ENCODE data around the gene GLS.

GLS gene

DNA sequence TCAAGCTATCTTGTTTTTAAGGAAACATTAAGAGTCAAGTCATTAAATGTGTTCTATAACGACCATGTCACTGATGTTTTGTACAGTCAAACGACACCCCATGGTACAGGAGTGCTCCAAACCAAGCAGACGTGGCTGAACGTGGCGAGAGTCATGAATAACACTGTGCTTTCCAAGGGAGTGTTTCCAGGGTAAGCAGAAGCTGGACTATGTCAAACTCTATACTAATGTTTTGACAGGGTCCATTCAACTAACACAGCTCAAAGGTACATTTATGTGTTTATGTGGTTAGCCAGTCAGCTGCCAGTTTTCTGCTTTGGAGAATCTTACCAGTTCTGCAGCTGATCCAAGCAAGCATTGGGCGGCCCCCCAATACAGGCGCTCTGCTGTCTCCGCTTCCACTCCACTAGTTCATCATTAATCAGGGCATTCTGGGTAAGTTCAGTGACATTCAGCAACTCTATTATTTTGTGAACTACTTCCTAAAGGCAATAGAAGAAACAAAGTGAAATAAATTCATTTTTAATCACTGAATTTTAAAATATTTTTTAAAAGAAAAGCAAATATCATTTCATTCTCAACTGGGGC is 117.0 kb downstream of the GLS start:
- DNase-seq: no peak

DNA sequence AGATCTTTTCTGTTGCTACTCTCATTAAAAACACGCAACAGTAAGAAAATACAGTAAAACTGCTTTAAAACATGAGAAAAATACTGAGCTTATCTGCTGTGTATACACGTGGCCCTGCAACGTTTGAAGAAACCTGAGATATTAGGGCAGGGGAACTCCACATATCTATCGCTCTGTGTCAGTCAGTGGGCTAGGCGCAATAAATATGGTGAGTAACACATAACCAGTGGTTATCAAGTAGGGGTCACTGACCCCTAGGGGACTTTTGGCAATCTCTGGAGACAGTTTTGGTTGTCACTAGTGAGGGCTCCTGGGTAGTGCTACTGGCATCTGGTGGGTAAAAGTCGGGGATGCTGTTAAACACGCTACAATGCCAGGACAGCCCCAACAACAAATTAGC is 118.4 kb downstream of the GLS start:
- DNase-seq: no peak

DNA sequence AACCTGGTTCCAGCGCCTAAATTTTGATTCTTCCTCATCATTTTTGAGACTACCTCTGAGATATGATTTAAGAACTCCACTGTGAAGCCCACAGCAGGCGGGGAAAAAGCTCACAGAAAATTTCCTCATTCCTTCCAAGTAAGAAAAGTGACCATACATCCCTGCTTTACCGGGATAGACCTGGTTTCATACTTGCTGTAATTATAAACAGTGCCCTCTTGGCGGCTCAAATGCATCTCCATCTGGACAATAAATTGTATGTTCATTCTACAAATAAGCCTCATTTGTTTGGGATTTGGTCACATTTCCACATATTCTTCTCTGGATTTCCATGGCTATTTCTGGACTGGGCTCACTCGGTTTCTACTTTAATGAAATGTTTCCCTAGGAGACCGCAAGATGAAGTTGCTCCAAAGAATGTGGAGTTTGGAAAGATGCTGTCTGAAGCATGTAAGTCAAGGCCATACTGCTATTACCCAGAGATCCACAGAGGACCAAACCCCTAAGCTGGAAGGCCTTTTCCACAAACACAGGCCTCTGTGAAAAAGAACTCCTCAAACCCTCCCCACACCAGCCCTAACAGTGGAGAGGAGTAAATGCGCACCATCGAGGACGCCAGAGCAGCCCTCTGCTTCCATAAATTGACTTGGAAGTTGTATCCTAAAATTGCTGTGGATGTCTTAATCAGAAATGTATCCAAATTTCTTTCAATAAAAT is 119.5 kb downstream of the GLS start:
- no peak for DNase-seq

DNA sequence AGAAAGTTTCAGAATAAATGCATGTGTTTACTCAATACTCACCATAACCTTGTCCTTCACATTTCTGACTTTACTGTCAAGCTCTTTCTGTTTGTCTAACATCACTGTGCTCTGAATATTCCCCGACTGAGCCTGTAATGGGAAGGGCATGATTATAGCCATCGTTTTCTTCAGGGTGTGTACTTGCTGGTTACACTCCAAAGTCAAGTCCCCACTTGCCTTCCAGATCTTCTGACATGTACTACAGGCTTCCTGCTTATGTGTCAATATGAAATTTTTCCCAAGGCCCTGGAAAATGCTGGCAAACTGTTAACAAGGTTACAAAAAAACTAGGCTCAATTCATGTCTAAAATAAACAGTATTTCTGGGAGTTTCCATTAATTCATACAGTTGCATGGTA is 120.4 kb downstream of the GLS start:
- no peak for DNase-seq

DNA sequence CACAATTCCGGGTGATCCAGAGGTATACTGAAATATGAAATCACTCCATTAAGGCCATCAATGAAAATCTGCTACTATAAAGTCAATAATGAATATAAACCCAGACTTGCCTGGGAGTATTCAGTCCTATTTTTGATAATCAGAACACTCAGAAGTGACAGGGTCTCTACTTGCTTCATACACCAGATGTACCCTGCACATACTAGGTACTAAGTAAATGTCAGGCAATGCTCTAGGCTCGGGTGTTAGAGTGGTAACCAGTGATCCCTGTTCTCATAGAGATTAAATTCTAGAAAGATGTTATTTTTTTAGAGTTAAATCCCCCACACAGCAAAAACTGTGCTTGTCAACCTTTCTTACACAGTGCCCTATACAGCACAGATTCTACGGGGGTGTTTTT is 121.0 kb downstream of the GLS start:
- DNase-seq: no peak

DNA sequence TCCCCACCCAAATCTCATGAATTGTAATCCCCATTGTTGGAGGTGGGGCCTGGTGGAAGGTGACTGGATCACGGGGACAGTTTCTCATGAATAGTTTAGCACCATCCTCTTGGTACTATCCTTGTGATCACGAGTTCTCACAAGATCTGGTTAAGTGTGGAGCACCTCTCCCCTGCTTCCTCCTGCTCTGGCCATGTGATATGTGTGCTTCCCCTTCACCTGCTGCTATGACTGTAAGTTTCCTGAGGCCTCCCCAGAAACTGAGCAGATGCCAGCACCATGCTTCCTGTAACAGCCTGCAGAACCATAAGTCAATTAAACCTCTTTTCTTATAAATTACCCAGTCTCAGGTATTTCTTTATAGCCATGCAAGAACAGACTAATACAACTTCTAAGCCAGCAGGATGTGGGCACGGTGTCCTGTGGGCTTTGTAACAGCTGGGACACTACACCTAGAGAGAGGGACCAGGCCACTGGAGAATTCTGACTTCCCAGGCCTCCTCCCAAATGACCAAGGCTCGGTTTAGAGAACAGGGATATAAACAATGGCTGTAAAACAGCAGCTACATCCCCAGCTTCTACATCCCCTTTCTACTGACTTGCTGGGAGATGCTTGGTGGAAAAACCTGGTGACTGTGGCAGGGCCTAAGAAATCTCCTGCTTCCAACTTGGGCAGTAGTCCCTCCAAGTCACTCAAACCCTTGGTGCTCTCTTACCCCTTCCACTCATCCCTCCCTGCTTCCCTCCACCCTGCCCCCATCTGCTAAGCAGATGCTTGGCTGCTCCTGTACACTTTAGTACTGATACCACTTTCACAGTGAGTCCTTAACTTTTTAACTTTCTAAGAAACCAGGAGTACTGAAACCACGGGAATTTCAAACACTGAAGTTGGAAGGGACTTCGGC is 123.0 kb downstream of the GLS start:
- DNase-seq: no peak

DNA sequence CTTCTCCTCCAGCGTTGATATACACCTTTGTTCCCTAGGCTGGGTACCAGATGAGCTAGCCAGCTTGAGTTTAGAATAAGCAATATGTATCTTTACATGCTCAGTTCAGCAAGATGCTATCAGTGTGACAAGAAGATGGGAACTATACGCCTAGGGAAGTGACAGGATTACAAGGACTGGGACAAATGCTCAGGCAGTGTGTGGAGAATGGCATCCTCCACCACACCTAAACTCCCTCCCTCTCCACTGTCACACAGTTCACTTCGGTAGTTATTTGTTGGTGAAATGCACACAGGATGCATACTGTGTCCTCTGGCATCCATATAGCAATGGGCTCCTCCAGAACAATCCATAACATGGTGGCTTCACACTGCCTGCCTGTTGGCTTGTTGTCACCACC is 125.7 kb downstream of the GLS start:
- no peak for DNase-seq

DNA sequence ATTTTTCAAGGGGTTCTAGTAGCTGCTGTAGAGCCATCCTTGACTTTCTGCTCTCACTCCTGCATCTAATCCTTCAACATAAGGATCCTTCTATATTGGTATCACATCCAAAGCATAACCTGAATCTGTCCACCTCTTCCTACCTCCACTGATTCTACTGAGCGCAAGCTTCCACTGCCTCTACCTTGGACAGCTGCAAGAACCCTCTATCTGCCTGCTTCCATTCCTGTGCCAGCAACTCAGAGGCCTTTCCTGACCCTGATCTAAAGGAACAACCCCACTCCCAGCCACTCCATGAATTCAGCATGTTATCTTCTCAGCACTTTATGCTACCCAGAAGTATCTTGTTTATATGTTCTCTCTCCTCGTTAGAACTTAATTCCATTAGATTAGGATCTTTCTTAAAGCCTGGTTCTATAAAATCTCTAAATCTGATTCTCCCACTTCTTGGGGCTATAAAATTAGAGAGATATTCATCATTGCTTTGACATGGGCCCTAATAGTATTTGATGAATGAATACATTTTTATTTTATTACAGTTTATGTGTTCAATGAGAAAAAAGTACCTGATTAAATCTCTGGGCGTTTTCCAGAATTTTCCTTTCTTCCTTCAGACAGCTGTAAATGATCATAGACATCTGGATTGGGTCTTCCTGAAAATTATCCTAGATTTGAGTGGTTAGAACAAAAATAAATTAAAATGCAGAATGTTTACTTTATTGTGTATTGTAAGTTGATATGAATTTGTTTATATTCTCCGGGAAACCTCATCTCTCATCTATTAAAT is 126.6 kb downstream of the GLS start:
- DNase-seq: no peak

DNA sequence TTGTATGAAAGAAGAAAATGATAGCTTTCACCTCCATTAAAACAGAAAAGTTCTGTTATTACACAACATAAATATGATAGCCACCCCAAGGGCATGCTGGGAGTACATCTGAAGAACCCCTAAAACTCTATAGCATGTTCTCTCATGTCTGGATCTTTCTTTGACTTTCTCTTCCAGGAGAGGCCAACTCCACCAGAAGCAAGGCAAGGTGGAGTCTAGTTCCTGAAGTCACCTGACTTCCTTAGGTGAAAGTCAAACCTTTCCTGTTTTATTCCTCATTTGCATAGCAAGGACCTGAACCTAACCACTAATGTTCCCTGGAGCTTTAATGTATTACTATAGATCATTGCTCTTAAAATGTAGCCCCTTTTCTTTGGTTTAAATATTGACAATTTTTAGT is 127.7 kb downstream of the GLS start:
- no peak for DNase-seq

DNA sequence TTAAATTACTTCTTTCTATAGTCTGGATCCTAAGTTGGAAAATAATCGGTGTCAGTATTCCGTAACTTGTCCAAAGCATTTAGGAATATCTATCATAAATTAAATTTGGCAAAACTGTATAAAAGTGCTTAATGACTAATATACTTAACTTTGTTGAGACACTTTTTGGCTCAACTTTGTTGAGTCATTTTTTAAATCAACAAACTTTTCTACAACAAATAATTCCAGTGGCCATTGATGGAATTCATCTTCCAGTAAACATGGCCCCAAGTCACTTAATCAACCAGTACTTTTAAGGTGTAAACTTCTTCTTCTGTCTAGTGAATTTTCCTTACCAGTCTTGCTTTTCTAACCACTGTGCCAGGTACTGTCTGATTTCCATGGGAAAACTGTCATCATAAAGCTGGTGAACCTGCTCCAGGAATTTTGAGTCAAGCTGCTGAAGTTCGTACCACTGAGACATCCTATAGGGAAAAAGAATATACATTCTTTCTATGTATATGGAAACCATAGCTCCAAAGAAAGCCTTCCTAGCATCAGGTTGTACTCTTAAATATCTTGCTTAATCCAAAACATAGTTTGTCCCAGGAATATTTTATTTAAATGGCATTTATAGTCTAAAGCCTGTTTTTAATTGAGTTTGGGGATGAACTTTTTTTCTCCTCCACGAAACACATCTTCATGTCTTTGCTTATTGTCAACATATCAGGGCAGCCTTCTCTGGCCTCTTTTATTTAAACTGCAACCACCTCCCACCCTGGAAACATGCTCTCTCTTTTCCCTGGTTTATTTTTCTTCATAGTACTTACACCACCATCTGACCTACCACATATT is 129.1 kb downstream of the GLS start:
- peak; percentile 31 for DNase-seq

DNA sequence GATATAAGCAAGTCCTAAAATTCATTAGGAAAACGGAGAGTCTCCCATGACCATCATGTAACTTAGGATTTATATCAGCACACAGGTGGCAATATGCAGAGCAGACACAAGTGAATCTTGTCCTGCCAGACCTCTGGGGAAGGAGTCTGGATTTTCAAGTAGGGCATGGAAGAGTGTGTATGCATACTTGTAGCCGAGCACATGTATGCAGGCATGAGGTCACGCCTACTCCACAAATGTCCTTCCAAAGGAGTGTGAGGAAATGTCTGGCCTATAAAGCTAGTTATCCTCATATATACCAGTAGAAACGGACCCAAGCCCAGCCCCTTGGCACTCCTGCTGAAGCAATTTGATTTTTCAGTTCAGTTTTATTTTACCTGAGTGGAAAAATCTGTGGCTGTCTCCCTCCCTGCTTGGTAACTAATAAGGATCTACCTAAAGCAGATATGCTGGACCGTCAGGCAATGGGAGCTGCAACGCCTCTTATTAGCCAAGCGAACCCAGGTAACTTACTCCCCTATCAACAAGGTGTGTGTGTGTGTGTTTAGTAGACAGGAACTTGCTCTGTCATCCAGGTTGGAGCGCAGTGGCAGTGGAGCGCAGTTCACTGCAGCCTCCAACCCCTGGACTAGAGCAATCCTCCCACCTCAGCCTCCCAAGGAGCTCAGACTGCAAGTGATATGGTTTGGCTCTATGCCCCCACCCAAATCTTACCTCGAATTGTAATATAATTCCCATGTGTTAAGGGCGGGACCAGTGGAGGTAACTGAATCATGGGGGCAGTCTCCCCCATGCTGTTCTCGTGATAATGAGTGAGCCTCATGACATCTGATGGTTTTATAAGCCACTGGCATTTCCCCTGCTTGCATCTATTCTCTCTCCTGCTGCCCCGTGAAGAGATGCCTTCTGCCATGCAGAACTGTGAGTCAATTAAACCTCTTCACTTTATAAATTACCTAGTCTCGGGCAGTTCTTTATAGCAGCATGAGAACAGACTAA is 130.6 kb downstream of the GLS start:
- no peak for DNase-seq

DNA sequence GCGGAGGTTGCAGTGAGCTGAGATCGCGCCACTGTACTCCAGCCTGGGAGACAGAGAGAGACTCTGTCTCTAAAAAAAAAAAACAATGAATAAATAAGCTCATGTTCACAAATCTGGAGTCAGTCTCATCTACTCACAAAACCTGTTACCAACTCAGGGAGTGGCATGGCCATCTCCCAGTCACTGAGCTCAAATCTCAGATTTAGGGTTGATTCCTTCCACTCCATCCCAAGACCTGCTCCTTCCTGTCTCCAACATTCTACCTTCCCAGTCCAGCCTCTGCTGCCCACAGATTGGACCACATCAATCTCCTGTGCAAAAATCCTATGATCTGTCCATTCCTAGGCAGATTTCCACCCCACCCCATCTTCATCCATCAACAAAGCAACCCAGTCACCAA is 131.7 kb downstream of the GLS start:
- no peak for DNase-seq

DNA sequence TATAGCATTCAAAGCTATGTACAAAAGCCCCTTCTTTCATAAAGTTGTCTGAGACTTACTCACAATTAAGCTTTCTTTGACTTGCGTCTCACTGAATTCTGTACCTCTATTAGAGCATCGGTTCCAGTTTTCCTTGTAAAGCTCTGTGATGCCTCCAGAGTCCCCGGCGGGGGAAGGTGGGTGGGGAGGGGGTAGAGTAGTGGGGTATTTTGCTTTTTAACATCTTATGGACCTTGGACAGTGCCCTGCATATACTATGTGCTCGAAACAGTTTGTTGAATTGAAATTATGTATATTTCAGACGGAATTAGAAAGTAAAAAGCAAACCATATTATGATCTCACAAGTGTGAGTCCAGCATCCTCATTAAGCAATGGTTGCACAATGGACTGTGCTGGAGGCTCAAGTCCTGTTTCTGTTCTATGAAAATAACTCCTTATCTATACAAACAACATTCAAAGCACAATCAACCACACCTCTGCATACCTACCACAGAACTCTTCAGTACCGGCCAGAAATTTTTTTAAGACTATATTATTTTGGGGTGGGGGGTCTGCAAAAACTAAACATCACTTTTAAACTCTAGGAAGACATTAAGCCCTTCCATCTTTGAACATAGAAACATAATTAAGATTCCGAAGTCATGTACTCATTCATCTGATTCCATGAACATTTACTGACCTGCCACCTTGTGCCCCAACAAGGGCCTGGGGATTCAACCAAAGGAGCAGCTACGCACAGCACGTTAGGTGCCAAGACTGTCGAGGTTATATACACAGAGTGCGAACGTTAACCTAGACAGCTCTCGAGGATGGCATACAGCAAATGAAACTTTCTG is 132.4 kb downstream of the GLS start:
- no peak for DNase-seq

DNA sequence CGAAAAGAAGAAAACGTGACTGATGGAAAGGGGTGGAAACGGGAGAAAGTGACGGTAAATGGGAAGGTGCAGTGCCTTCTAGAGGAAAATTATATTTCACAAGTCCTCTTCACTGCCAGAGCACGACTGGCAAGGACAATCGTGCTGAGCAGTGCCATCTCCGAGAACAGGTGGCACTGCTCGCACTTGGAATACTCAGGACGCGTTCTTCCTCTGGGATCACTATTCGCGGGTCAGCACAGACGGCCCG is 133.0 kb downstream of the GLS start:
- no peak for DNase-seq

DNA sequence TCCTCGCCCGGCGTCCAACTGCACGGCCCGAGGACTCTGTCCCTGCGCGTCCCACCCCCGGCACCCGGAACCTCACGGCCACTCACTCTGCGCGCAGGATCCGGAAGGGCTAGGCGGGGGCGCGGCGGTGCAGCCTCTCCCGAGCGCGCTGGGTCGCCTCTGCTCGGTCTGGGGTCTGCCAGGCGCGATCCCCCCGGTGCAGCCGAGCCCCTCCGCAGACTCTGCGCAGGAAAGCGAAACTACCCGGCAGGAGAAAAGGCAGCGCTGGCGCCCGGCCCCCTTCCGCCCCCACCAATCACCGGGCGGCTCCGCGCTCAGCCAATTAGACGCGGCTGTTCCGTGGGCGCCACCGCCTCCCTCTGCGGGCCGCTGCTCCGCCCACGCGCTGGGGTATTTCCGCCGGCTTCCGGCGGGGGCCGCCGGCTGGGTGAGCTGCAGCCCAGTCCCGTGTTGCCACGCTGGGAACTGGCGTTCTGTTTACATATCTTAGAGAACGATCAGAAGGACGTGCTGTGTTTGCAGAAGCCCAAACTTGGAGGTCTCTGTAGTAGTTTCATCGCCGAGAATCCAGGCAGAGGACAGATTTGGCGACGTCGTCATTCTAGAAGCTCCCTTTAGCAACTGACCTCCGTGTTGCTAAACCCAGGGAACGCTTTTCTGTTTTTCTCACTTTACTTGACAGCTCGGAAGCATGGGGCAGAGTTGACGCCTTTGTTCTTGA is 133.5 kb downstream of the GLS start, which contains the start of gene STAT1:
TSS of gene STAT1 (minus strand) at position 240 of the 721 bp plus-strand sequence. CDS start 4,168 bp downstream, outside the sequence.
- DNase-seq: peak; percentile 93

DNA sequence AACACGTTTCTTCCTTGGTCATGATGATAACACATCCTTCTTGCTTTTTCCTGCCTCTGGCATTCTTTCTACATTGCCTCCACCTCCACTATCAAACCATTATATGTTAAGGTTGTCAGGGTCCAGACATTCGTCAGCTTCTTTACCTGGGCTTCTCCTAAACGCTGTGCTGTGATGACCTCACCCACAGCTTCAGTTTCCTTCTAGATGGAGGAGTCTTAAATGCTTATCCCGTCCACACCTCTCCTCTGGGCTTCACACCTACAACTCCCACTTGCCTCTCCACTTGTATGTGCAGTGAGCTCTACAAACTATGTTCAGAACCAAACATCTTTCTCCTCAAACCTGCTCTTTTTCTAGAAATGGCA is 134.0 kb downstream of the GLS start:
- no peak for DNase-seq
